ENCODE results near the gene FCAR. TPM values are rescaled to one million over a fixed set of nuclear protein-coding genes. Genes with fewer than 3 reads are reported as not detected.
"Not testable (repeated sequence)": the region's sequence is repeated elsewhere in the genome, so short reads cannot be mapped to it uniquely, and the experiment has no call there.

FCAR gene
- total RNA-seq, 3 donors from 2014 or later (not counting 1 experiment from before 2014, with no cell fraction given), result 0.26 to 23.7 (median 6.7) TPM

GRCh38 chr19:54883228-54883627, 9.2 kb downstream of the FCAR start:
- peaks cover 4 to 9% of the 10 kb centered on the region in 2 donors for H3K27me3 Mint-ChIP-seq (ENCODE audit: low read depth in 2 of 2)
- no peak for DNase-seq
- Histone ChIP-seq H3K9me3 (ENCODE audit: control insufficient read depth, insufficient read depth, low read length) (no peaks in the 10 kb centered on the region), H3K4me3 (ENCODE audit: low read length) (no peak overlapping the region), H3K4me1 (ENCODE audit: control insufficient read depth, insufficient read depth, low read length) (peaks cover 32% of the 10 kb centered on the region), H3K27ac (ENCODE audit: low read length) (peak overlapping the region; percentile 80), H3K36me3 (ENCODE audit: control insufficient read depth, insufficient read depth, low read length) (no peaks in the 10 kb centered on the region), H3K27me3 (ENCODE audit: control insufficient read depth, insufficient read depth, low read length) (peaks cover 5% of the 10 kb centered on the region)
- TF ChIP-seq CTCF (IDR thresholded peaks at IDR 0.05), result no peak
- H3K27ac Mint-ChIP-seq, result peak overlapping the region; percentile 71 to 86
- no peaks in the 10 kb centered on the region for H3K36me3 Mint-ChIP-seq
- WGBS (ENCODE audit: insufficient coverage), result 57% methylated on average over 9 of the region's 9 CpGs
- ATAC-seq, result peak in 2 of 3 donors; percentile 14 to 16
- peak overlapping the region; percentile 75 for H3K4me3 Mint-ChIP-seq
- no peaks in the 10 kb centered on the region for H3K9me3 Mint-ChIP-seq
- intact Hi-C loops (cut with micrococcal nuclease), result loop anchor here (2.0 to 10.0 kb wide), 3 partner anchors 132 to 534 kb away; no protein-coding TSS in a partner anchor
- peaks cover 17 to 18% of the 10 kb centered on the region in 2 donors for H3K4me1 Mint-ChIP-seq

DNA sequence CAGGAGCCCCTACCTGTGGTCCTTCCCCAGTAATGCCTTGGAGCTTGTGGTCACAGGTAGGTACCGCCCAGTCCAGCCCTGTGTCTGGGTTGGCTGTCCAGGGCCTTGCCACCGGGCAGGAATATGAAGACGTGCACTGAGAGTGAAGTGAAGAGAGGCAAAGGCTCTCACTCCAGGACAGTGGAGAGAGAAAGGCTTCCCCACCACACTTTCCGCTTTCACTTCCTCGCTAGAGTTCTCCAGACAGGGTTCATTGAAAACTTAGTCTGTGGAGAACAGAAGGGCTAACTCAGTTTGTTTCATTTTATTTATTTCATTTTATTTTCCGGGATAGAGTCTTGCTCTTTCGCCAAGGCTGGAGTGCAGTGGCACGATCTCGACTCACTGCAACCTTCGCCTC, 14.2 kb downstream of the FCAR start:
- intact Hi-C loops (cut with micrococcal nuclease), result loop anchor here (10.0 kb wide), 1 partner anchor 127 kb away; no protein-coding TSS in a partner anchor
- H3K27ac Mint-ChIP-seq, result no peak overlapping the region
- H3K4me3 Mint-ChIP-seq, result no peak overlapping the region
- H3K9me3 Mint-ChIP-seq, result no peaks in the 10 kb centered on the region
- no peaks in the 10 kb centered on the region for H3K36me3 ChIP-seq (ENCODE audit: control insufficient read depth, insufficient read depth, low read length)
- H3K4me1 ChIP-seq (ENCODE audit: control insufficient read depth, insufficient read depth, low read length), result peaks cover 9% of the 10 kb centered on the region
- no peak for TF ChIP-seq CTCF (IDR thresholded peaks at IDR 0.05)
- 91% methylated on average over 6 of the region's 10 CpGs for WGBS (ENCODE audit: insufficient coverage)
- H3K4me3 ChIP-seq (ENCODE audit: low read length), result no peak overlapping the region
- H3K27ac ChIP-seq (ENCODE audit: low read length), result no peak overlapping the region
- H3K27me3 ChIP-seq (ENCODE audit: control insufficient read depth, insufficient read depth, low read length), result no peaks in the 10 kb centered on the region
- no peaks in the 10 kb centered on the region for H3K27me3 Mint-ChIP-seq (ENCODE audit: low read depth in 2 of 2)
- H3K4me1 Mint-ChIP-seq, result peaks cover 3 to 4% of the 10 kb centered on the region in 2 donors
- no peaks in the 10 kb centered on the region for H3K36me3 Mint-ChIP-seq
- H3K9me3 ChIP-seq (ENCODE audit: control insufficient read depth, insufficient read depth, low read length), result no peaks in the 10 kb centered on the region
- ATAC-seq (no peak), DNase-seq (no peak)

GRCh38 chr19:54889566-54889965, 15.5 kb downstream of the FCAR start:
- Mint-ChIP-seq H3K4me1 (no peaks in the 10 kb centered on the region), H3K9me3 (no peaks in the 10 kb centered on the region), H3K27me3 (ENCODE audit: low read depth in 2 of 2) (no peaks in the 10 kb centered on the region), H3K27ac (no peak overlapping the region), H3K36me3 (no peaks in the 10 kb centered on the region), H3K4me3 (no peak overlapping the region)
- no peak overlapping the region for H3K4me3 ChIP-seq (ENCODE audit: low read length)
- H3K36me3 ChIP-seq (ENCODE audit: control insufficient read depth, insufficient read depth, low read length), result no peaks in the 10 kb centered on the region
- intact Hi-C loops (cut with micrococcal nuclease), result loop anchor here (10.0 kb wide), 1 partner anchor 125 kb away; no protein-coding TSS in a partner anchor
- no peak overlapping the region for H3K27ac ChIP-seq (ENCODE audit: low read length)
- 92% methylated on average over 11 of the region's 11 CpGs for WGBS (ENCODE audit: insufficient coverage)
- no peak for DNase-seq
- no peaks in the 10 kb centered on the region for H3K27me3 ChIP-seq (ENCODE audit: control insufficient read depth, insufficient read depth, low read length)
- no peak for TF ChIP-seq CTCF (IDR thresholded peaks at IDR 0.05)
- H3K4me1 ChIP-seq (ENCODE audit: control insufficient read depth, insufficient read depth, low read length), result no peaks in the 10 kb centered on the region
- no peaks in the 10 kb centered on the region for H3K9me3 ChIP-seq (ENCODE audit: control insufficient read depth, insufficient read depth, low read length)
- ATAC-seq, result no peak

DNA sequence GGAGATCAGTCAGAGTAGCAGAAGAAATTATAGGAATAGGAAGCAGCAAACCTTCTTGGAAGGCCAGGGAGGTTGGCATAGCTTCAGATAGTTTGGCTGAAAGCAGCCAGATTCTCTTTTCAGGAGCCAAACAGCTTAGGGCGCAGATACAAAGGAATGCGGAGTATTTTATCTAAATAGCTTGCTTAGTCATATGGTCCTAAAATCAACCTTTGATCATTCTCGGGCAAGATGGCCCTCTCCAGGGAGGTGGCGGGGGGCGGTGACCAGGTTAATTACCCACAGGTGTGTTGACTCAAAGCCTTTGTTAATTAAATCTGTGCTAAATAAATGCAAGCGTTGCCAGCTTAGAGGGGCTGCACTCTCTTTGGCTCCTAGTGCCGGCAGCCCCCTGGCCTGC, 19.4 kb downstream of the FCAR start:
- no peaks in the 10 kb centered on the region for H3K9me3 ChIP-seq (ENCODE audit: control insufficient read depth, insufficient read depth, low read length)
- Mint-ChIP-seq H3K27me3 (ENCODE audit: low read depth in 2 of 2) (peaks cover 0 to under 1% of the 10 kb centered on the region in 2 donors), H3K27ac (no peak overlapping the region), H3K36me3 (no peaks in the 10 kb centered on the region), H3K9me3 (no peaks in the 10 kb centered on the region), H3K4me1 (peaks cover 0 to 17% of the 10 kb centered on the region in 2 donors), H3K4me3 (no peak overlapping the region)
- no peak for DNase-seq
- H3K4me3 ChIP-seq (ENCODE audit: low read length), result no peak overlapping the region
- H3K36me3 ChIP-seq (ENCODE audit: control insufficient read depth, insufficient read depth, low read length), result no peaks in the 10 kb centered on the region
- H3K27ac ChIP-seq (ENCODE audit: low read length), result no peak overlapping the region
- H3K27me3 ChIP-seq (ENCODE audit: control insufficient read depth, insufficient read depth, low read length), result no peaks in the 10 kb centered on the region
- intact Hi-C loops (cut with micrococcal nuclease), result no loop called here
- no peaks in the 10 kb centered on the region for H3K4me1 ChIP-seq (ENCODE audit: control insufficient read depth, insufficient read depth, low read length)
- no peak for ATAC-seq
- WGBS (ENCODE audit: insufficient coverage), result 94% methylated on average over 7 of the region's 7 CpGs
- no peak for TF ChIP-seq CTCF (IDR thresholded peaks at IDR 0.05)

GRCh38 chr19:54894106-54894505, 20.1 kb downstream of the FCAR start:
- WGBS (ENCODE audit: insufficient coverage), result 93% methylated on average over 16 of the region's 16 CpGs
- H3K36me3 Mint-ChIP-seq; H3K4me3 Mint-ChIP-seq; H3K4me3 ChIP-seq (ENCODE audit: low read length); H3K36me3 ChIP-seq (ENCODE audit: control insufficient read depth, insufficient read depth, low read length); H3K4me1 ChIP-seq (ENCODE audit: control insufficient read depth, insufficient read depth, low read length); H3K9me3 ChIP-seq (ENCODE audit: control insufficient read depth, insufficient read depth, low read length); H3K27ac Mint-ChIP-seq; H3K27me3 Mint-ChIP-seq (ENCODE audit: low read depth in 2 of 2); DNase-seq; ATAC-seq; H3K27ac ChIP-seq (ENCODE audit: low read length); H3K27me3 ChIP-seq (ENCODE audit: control insufficient read depth, insufficient read depth, low read length); H3K9me3 Mint-ChIP-seq; intact Hi-C loops (cut with micrococcal nuclease): not testable (repeated sequence)
- H3K4me1 Mint-ChIP-seq, result peaks cover 2 to 24% of the 10 kb centered on the region in 2 donors
